ENCODE measurements around the gene MAPK8IP2.
A peak's percentile ranks its signal among the peaks of the same experiment; 100 is the strongest.

The MAPK8IP2 gene

GRCh38 chr22:50575426-50575941, 25.1 kb upstream of the MAPK8IP2 start:
- ATAC-seq (no peak), DNase-seq (no peak)

GRCh38 chr22:50576070-50576469, 24.5 kb upstream of the MAPK8IP2 start:
- DNase-seq (no peak), ATAC-seq (no peak)

DNA sequence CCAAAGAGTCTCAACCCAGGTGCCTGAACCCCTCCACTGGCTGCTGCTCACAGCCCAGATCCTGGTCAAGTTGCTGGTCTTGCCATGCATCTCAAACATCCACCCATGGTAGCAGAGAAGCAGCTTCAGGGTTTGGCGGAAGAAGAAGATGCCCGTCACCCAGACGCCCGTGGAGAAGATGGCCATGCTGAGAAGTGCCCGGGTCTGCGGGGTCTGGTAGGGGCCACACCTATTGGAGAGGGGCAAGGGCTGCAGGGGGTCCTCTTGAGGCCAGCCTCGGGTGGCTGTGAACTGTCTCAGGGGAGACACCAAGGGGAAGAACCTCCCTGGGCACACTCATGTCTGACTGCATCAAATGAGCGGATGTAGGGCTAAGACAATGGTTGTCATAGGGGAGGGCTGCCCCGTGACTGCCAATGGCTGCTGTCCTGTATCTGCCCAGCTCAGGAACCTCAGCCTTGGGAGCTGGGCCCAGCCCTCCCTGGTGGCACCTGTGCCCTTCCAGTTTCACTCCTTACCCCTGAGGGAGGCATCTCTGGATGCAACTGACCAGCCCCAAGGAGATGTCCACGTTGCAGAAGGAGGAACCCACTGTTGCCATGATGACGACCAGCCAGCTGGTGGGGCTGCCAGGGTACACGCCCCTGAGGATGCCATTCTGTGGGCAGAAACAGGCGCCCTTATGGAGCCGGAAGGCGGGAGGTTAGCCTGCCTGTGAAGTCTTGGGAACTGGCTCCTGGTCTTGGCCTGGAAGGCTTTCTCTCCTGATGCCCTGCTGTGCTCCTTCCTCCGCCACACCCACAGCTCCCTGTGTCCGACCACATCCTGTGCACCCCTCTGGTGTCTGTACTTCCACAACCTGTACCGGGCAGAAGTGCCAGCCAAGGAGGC, 23.5 kb upstream of the MAPK8IP2 start:
- DNase-seq (no peak), ATAC-seq (peak; percentile 19)

DNA sequence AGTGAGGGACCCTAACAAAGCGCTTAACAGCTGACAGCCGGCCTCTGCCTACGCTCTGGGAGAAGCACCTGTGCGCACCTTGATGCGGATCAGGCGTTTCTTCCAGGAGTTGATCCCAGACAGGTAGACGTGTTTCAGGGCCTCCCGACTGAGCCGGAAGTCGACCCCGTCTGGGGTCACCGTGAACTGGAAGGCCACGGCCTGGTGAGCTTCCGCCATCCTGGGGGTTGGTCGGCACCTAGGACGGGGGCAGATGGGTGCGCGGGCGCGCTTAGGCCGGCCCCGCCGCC, 23.0 kb upstream of the MAPK8IP2 start:
- no peak for DNase-seq
- ATAC-seq: no peak

- DNase-seq (no peak), ATAC-seq (no peak)
Measured at GRCh38 chr22:50577987-50578775, 22.4 kb upstream of the MAPK8IP2 start, which contains the start of gene CPT1B. CPT1B (minus strand) TSS chr22:50578427; CDS start chr22:50577915, 512 bp downstream.

DNA sequence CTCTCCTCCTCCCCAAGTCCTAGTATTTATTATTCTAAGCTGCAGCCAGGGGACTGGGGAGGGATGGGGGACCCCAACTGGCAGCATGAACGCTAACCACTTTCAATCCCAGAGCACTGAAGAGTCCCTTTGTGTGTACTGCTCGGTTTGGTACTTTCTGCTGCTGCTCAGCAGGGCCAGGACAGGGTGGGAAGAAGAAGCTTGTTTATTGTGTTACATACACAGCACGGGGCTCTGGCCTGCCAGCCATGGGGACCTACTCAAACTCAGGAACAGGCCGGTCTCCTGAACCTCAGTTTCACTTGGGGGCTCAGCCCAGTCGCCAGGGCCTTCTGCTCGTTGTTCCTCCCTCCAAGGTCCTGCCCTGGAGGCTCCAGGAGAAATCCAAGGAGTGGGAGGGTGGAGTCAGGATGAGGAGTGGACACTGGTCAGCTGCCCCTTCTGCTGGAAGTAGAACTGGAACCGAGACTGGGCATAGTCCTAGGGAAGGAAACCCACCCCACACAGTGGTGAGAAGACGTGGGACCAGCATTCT, 21.8 kb upstream of the MAPK8IP2 start:
- ATAC-seq (no peak), DNase-seq (no peak)

GRCh38 chr22:50579752-50580151, 20.8 kb upstream of the MAPK8IP2 start:
- ATAC-seq (no peak), DNase-seq (no peak)

DNA sequence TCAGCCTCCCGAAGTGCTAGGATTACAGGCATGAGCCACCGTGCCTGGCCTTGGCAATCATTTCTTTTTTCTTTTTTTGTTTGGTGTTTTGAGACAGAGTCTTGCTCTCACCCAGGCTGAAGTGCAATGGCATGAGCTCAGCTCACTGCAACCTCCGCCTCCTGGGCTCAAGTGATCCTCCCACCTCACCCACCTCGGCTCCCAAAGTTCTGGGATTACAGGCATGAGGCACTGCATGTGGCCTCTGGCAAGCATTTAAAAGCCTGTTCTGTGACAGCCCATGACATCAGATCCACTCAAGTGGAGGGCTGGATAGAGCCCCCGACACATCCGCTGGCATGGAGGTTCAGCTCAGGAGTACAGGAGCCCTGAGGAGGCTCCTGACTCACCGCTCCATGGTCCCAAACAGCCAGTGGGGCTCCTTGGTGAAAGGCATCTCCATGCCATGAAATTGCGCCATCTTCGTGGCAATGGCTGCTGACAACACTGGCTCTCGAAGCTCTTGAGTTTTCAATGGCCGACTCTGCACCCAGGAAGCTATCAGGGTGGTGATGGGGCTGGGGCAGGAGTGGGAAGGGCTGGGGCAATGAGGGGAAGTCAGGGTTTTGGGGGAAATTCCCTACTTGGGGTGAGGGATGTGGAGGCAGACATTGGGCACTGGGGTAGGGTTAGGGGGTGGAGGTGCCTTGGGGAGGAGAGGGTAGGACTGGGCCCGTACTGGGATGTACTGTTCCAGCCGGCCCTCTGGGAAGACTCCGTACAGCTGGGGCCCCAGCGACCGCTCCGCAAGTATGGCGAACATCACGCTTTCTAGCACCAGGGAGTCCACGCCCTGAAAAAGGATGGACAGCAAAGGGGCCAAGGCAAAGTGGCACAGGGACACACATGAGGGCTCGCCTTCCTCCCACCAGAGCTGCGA, 19.3 kb upstream of the MAPK8IP2 start:
- ATAC-seq: no peak
- DNase-seq: no peak

- ATAC-seq: no peak
- DNase-seq: peak; percentile 50
Measured at GRCh38 chr22:50581950-50582492, 18.6 kb upstream of the MAPK8IP2 start.

DNA sequence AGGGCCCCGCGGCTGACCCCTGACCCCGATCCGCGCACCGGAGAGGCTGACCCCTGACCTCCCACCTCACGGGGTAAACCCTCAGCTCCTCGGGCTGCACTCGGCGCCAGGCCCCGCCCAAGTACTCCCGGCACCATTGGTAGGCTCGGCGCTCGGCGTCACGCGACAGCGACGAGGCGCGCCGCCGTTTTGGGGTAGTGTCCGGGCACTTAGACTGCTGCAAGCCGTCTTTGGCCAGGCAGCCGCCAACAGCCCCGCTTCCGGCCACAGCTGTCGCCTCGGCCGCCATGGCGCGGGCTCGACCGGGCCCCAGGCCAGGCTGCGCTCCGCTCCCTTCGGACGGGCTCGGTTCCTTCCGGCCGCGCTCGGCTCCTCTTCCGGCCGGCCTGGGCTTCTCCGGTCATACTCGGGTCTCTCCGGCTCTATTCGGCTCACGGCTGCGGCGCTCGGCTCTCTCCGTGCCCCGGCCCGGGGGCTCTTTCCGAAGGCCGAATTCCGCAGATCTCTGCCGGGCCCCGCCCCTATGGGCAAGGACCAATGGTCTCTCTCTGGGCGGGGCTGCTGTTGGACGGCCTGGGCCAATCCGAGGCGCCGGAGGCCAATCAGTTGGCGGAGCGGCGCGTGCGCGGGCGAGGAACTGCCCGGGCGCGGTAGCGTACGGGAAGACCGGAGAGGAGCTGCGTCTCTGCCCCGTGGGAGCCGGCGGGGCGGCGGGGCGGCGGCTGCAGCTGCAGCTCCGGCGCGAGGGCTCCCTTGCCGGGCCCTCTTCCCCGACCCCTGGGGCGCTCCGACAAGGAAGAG, 17.9 kb upstream of the MAPK8IP2 start, which contains the start of gene CHKB:
CHKB (minus strand) TSS at position 357 of the 801 bp plus-strand sequence; CDS start at position 289, 68 bp downstream.
- ATAC-seq: peak; percentile 97
- DNase-seq: peak; percentile 99

- ATAC-seq (peak; percentile 4), DNase-seq (no peak)
Measured at GRCh38 chr22:50583294-50583861, 17.2 kb upstream of the MAPK8IP2 start.

DNA sequence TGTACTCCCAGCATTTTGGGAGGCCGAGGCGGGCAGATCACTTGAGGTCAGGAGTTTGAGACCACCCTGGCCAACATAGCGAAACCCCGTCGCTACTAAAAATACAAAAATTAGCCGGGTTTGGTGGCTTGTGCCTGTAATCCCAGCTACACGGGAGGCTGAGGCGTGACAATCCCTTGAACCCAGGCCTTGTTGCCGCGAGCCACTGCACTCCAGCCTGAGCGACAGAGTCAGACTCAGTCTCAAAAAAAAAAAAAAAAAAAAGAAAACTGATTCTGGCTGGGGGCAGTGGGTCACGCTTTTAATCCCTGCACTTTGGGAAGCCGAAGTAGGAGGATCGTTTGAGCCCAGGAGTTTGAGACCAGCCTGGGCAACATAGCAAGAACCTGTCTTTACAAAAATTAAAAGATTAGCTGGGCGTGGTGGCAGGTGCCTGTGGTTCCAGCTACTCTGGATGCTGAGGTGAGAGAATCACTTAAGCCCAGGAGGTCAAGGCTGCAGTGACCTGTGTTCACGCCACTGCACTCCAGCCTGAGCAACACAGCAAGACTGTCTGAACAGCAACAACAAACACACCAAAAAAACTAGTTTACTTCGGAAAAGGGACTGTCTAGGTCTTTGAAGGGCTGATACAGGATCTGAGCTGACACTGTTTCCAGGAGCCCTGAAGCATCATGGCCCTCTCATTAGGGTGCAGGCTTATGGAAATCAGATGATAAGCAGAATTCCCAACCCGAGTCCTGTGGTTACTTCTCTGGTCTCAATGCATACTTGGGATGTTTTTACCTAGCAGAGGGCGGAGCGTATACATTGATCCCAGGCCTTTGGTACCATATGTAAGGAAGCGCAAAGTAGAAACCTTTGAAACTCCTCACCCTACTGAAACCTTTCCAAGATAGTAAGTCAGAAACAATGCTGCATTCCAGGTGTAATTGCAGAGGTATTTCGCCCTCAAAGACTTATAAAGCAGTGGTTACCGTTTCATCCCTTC, 16.2 kb upstream of the MAPK8IP2 start:
- no peak for DNase-seq
- ATAC-seq: no peak

DNA sequence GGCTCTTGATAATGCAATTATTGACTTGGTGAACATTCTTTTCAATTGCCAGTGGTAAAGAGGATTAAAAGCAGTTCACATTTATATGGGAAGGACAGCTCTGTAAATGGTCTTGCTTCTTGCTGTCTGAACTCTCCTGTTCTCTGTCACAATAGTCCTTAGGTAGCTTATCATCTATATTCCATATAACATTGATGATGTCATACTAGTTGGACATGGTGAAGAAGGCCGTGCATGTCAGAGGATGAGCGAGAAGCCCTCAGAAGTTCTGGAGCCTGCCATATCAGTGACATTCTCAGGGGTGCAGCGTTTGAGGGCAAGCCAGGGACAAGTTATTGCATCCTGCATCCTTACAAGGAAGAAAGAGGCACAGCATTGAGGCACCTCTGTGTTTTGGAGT, 15.4 kb upstream of the MAPK8IP2 start:
- DNase-seq (no peak), ATAC-seq (no peak)

DNA sequence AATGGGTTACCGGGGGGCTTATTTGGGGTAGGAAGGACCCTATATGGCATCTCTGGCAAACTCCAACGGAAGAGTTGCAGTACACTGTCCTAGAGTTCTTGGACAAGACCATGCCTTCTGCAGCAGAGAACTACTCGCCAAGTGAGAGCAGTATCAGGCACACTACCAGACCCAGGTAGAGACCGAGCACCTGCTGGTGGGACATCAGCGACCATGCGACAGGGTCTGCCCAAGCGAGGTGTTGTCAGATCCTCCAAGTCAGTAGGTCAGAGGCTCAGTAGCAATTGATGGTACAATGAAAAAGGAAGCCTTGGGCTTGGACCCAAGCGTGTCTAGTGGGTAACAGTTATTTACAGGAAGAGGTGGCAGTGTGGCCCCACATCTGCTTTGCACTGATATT, 14.8 kb upstream of the MAPK8IP2 start:
- no peak for ATAC-seq
- no peak for DNase-seq

- no peak for DNase-seq
- no peak for ATAC-seq
Measured at GRCh38 chr22:50586416-50586815, 14.2 kb upstream of the MAPK8IP2 start.

DNA sequence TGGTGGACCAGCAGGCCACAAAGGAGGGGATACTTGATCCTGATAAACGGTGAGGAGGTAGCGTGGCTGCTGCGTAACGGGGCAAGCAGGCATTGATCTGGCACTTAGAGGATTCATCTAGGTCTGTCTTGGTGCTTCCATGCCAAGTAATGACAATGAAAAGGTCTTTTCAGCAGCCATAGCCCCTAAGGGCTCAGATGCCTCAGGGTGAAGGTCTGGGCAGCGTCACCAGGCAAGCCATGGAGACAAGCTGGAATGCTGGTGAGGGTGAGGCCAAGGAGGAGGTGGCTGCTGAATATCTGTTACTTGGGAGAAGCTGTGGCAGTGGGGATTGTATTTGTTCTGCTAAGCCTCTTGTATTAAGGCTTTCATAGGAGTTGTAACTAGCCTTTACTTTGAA, 13.2 kb upstream of the MAPK8IP2 start:
- ATAC-seq: no peak
- DNase-seq: no peak

DNA sequence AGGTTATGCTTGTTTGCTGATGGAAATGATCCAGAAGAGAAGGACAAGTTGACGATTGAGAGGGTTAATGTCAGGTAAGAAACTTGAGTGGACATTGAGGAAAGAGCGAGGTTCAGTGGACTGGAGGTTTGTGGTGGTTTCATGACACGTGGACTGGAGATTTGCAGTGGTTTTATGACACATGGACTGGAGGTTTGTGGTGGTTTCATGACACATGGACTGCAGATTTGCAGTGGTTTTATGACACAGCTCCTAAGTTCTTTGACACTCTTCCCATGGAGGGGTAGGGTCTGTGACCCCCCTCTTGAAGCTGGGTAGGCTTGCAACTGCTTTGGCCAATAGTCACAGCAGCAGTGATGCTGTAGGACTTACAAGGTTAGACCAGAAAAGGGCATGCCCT, 5.4 kb upstream of the MAPK8IP2 start:
- ATAC-seq: no peak

GRCh38 chr22:50597097-50597496, 3.5 kb upstream of the MAPK8IP2 start:
- DNase-seq (no peak), ATAC-seq (no peak)

More for the DNA sequence above, 5.4 kb upstream of the MAPK8IP2 start:
- no peak for DNase-seq

All from stimulated activated naive CD8-positive, alpha-beta T cell treated with anti-CD3 and anti-CD28 coated beads, Interleukin-15, Interleukin-2, amounts not matched to agents 100 U/mL and 50 U/mL, for 24 hours (primary cell).